Measurements from ENCODE around the gene TBC1D2. TPM values are rescaled to one million over a fixed set of nuclear protein-coding genes. Genes with fewer than 3 reads are reported as not detected.

The TBC1D2 gene
- total and polyA plus RNA-seq, 7 donors: 1.3 to 2.9 (median 2.1) TPM

- 86 to 90% (median 89%) methylated on average over 7 of the region's 7 CpGs for WGBS, 3 donors
- Histone ChIP-seq H3K27ac (no peak overlapping the region), H3K4me3 (no peak overlapping the region), H3K4me1 (no peaks in the 10 kb centered on the region), H3K36me3 (ENCODE audit: insufficient read depth in 1 of 2, low read depth in 1 of 2) (peaks cover 0 to 28% of the 10 kb centered on the region in 2 donors), H3K9me3 (no peaks in the 10 kb centered on the region), H3K27me3 (ENCODE audit: insufficient read depth in 3 of 3, low read length in 2 of 3) (no peaks in the 10 kb centered on the region)
- ATAC-seq: no peak
- intact Hi-C loops (cut with DNase I): no loop called here
- no peak for DNase-seq
- TF ChIP-seq, protein P1, sequence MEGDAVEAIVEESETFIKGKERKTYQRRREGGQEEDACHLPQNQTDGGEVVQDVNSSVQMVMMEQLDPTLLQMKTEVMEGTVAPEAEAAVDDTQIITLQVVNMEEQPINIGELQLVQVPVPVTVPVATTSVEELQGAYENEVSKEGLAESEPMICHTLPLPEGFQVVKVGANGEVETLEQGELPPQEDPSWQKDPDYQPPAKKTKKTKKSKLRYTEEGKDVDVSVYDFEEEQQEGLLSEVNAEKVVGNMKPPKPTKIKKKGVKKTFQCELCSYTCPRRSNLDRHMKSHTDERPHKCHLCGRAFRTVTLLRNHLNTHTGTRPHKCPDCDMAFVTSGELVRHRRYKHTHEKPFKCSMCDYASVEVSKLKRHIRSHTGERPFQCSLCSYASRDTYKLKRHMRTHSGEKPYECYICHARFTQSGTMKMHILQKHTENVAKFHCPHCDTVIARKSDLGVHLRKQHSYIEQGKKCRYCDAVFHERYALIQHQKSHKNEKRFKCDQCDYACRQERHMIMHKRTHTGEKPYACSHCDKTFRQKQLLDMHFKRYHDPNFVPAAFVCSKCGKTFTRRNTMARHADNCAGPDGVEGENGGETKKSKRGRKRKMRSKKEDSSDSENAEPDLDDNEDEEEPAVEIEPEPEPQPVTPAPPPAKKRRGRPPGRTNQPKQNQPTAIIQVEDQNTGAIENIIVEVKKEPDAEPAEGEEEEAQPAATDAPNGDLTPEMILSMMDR (IDR thresholded peaks at IDR 0.05): no peak
These were observed 36.1 kb downstream of the TBC1D2 start for GRCh38 chr9:98219364-98219716.

DNA sequence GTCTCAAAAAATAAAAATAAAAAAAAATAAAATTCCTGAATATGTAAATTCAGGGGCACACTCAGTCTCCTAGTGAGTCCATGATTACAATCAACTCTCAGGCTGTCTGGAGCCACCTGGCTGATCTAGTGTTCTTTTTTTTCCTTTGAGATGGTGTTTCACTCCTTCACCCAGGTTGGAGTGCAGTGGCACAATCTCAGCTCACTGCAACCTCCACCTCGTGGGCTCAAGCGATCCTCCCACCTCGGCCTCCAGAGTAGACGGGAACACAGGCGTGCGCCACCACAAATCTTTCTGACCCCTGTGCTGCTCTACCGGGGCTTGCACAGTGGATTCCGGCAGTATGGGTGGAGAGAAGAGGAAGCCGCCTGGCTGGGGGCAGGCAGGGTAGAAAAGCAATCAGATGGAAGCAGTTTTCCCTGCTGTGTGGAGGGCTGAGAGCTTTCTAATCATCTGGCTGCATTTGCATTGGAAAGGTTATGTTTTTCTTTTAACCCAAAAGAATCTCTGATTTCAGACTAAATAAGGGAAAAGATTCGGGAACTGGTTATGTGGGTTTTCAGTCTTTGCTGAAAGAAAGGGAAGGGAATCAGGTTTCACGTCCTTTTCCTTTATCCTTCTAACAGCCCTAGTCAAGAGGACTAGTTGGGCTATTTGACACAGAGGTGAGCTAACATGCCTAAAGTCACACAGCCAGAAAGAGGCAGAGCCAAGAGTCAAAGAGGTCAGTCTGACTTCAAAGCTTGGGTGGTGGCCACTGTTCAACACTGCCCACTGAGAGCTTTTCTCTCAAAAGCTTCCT lies 36.7 kb downstream of the TBC1D2 start:
- DNase-seq (peak in 1 of 2 donors; percentile 19), ATAC-seq (no peak)
- H3K36me3 ChIP-seq (ENCODE audit: insufficient read depth in 1 of 2, low read depth in 1 of 2): peaks cover 0 to 28% of the 10 kb centered on the region in 2 donors
- H3K9me3 ChIP-seq: no peaks in the 10 kb centered on the region
- no peak overlapping the region for H3K27ac ChIP-seq
- H3K4me1 ChIP-seq: no peaks in the 10 kb centered on the region
- TF ChIP-seq, protein P1 (IDR thresholded peaks at IDR 0.05): no peak
- no peak overlapping the region for H3K4me3 ChIP-seq
- WGBS, 3 donors: 84 to 87% (median 85%) methylated on average over 11 of the region's 11 CpGs
- H3K27me3 ChIP-seq (ENCODE audit: insufficient read depth in 3 of 3, low read length in 2 of 3): no peaks in the 10 kb centered on the region
- intact Hi-C loops (cut with DNase I): no loop called here

GRCh38 chr9:98217255-98217654 lies 38.2 kb downstream of the TBC1D2 start:
- no peak overlapping the region for H3K27ac ChIP-seq
- H3K36me3 ChIP-seq (ENCODE audit: insufficient read depth in 1 of 2, low read depth in 1 of 2): peaks cover 0 to 28% of the 10 kb centered on the region in 2 donors
- no peaks in the 10 kb centered on the region for H3K4me1 ChIP-seq
- WGBS, 3 donors: 92 to 100% (median 100%) methylated on average over 2 of the region's 2 CpGs
- peak in 1 of 2 donors; percentile 28 for DNase-seq
- H3K9me3 ChIP-seq: no peaks in the 10 kb centered on the region
- intact Hi-C loops (cut with DNase I): no loop called here
- no peak overlapping the region for H3K4me3 ChIP-seq
- no peaks in the 10 kb centered on the region for H3K27me3 ChIP-seq (ENCODE audit: insufficient read depth in 3 of 3, low read length in 2 of 3)
- ATAC-seq: no peak
- TF ChIP-seq, protein P1 (IDR thresholded peaks at IDR 0.05): no peak

GRCh38 chr9:98216391-98216790 lies 39.1 kb downstream of the TBC1D2 start:
- TF ChIP-seq, protein P1 (IDR thresholded peaks at IDR 0.05): no peak
- no peaks in the 10 kb centered on the region for H3K4me1 ChIP-seq
- intact Hi-C loops (cut with DNase I): no loop called here
- peak in 1 of 2 donors; percentile 3 for DNase-seq
- no peak overlapping the region for H3K4me3 ChIP-seq
- no peak for ATAC-seq
- H3K9me3 ChIP-seq: no peaks in the 10 kb centered on the region
- H3K36me3 ChIP-seq (ENCODE audit: insufficient read depth in 1 of 2, low read depth in 1 of 2): peaks cover 0 to 26% of the 10 kb centered on the region in 2 donors
- WGBS, 3 donors: 93 to 98% (median 95%) methylated on average over 3 of the region's 3 CpGs
- H3K27ac ChIP-seq: no peak overlapping the region
- H3K27me3 ChIP-seq (ENCODE audit: insufficient read depth in 3 of 3, low read length in 2 of 3): no peaks in the 10 kb centered on the region
